Osteoblast (primary cell): ENCODE measurements around the gene ZNF529. TPM values are rescaled to one million over a fixed set of nuclear protein-coding genes. Genes with fewer than 3 reads are reported as not detected.

ENCODE experiments used
- DNase-seq: peaks from one replicate; pipeline ENCODE4 v3.0.0; 2011; ENCODE audit warnings: low spot score, mixed read lengths; ENCODE audit not compliant: insufficient read length; ENCODE audit errors: missing footprints
- H2AFZ ChIP-seq: 2 replicates; pipeline ENCODE4 v1.6.0; 2011; ENCODE audit warnings: mild to moderate bottlenecking, low read length
- H3K27ac ChIP-seq: 2 replicates; pipeline ENCODE4 v1.5.1; 2011; ENCODE audit warnings: mild to moderate bottlenecking, low read depth, low read length, moderate library complexity
- H3K27me3 ChIP-seq: 2 replicates; pipeline ENCODE4 v1.6.0; 2012; ENCODE audit warnings: mild to moderate bottlenecking, control low read depth, inconsistent platforms, low read length, moderate library complexity; ENCODE audit not compliant: insufficient read depth
- H3K36me3 ChIP-seq: 2 replicates; pipeline ENCODE4 v1.5.1; 2011; ENCODE audit warnings: mild to moderate bottlenecking, low read length, control low read depth, moderate library complexity; ENCODE audit not compliant: insufficient read depth
- H3K4me1 ChIP-seq: 2 replicates; pipeline ENCODE4 v1.5.1; 2011; ENCODE audit warnings: mild to moderate bottlenecking, low read length, control low read depth, moderate library complexity; ENCODE audit not compliant: insufficient read depth
- H3K4me2 ChIP-seq: 2 replicates; pipeline ENCODE4 v1.6.0; 2011; ENCODE audit warnings: mild to moderate bottlenecking, low read length; ENCODE audit not compliant: insufficient read depth
- H3K4me3 ChIP-seq: fragments of 200-600 bp; sonication (generic); 3 replicates; pipeline ENCODE4 v1.5.1; 2012; ENCODE audit warnings: mild to moderate bottlenecking, low read length, inconsistent platforms; ENCODE audit not compliant: insufficient read depth
- H3K79me2 ChIP-seq: 2 replicates; pipeline ENCODE4 v1.6.0; 2012; ENCODE audit warnings: mild to moderate bottlenecking, low read length, control low read depth, inconsistent platforms; ENCODE audit not compliant: insufficient read depth
- H3K9me3 ChIP-seq: 2 replicates; pipeline ENCODE4 v1.5.1; 2011; ENCODE audit warnings: low read depth, low read length, control low read depth
- H4K20me1 ChIP-seq: 2 replicates; pipeline ENCODE4 v1.6.0; 2012; ENCODE audit warnings: mild to moderate bottlenecking, low read length, control low read depth; ENCODE audit not compliant: insufficient read depth
- CTCF ChIP-seq: IDR thresholded peaks from 2 replicates; pipeline ENCODE4 v1.5.1; 2011; ENCODE audit warnings: mild to moderate bottlenecking, low read depth, low read length, moderate library complexity; ENCODE audit errors: extremely low read depth
- total RNA-seq: library from RNA; depleted of rRNA; stranded (reverse); fragments of >200 nt; gene quantifications from 2 replicates; pipeline ENCODE4 v1.2.3, GENCODE V29; 2012

Gene ZNF529
- total RNA-seq, 1 donor: 11.9 TPM

- no peak overlapping the region for H2AFZ ChIP-seq
- no peak overlapping the region for H3K27ac ChIP-seq
- H3K36me3 ChIP-seq: peaks cover 66% of the 10 kb centered on the region
- no peaks in the 10 kb centered on the region for H3K27me3 ChIP-seq
- peaks cover 64% of the 10 kb centered on the region for H3K9me3 ChIP-seq
- no peak for TF ChIP-seq CTCF
- no peaks in the 10 kb centered on the region for H4K20me1 ChIP-seq
- H3K4me3 ChIP-seq: no peak overlapping the region
- no peak for DNase-seq
- H3K79me2 ChIP-seq: no peaks in the 10 kb centered on the region
- H3K4me2 ChIP-seq: no peak overlapping the region
- no peaks in the 10 kb centered on the region for H3K4me1 ChIP-seq
Measured at GRCh38 chr19:36547001-36547732, 25.9 kb downstream of the ZNF529 start.

GRCh38 chr19:36528921-36529518 is 44.1 kb downstream of the ZNF529 start:
- Histone ChIP-seq H3K27me3 (no peaks in the 10 kb centered on the region), H3K36me3 (peaks cover 8% of the 10 kb centered on the region), H3K9me3 (no peaks in the 10 kb centered on the region), H3K4me3 (peak overlapping the region; percentile 90), H4K20me1 (peaks cover 3% of the 10 kb centered on the region), H3K27ac (peak overlapping the region; percentile 72), H3K4me2 (peak overlapping the region; percentile 96), H3K79me2 (peaks cover 45% of the 10 kb centered on the region), H3K4me1 (peaks cover 15% of the 10 kb centered on the region), H2AFZ (peak overlapping the region; percentile 100)
- TF ChIP-seq CTCF: no peak
- peak; percentile 63 for DNase-seq

- peaks cover 45% of the 10 kb centered on the region for H3K79me2 ChIP-seq
- peak within 1 kb of the TSS; percentile 90 for H3K4me3 ChIP-seq
- peaks cover 15% of the 10 kb centered on the region for H3K4me1 ChIP-seq
- peaks cover 11% of the 10 kb centered on the region for H3K36me3 ChIP-seq
- peak within 1 kb of the TSS; percentile 96 for H3K4me2 ChIP-seq
- H4K20me1 ChIP-seq: peaks cover 3% of the 10 kb centered on the region
- peak within 1 kb of the TSS; percentile 72 for H3K27ac ChIP-seq
- peak within 1 kb of the TSS; percentile 100 for H2AFZ ChIP-seq
- no peak for TF ChIP-seq CTCF
- no peaks in the 10 kb centered on the region for H3K9me3 ChIP-seq
- H3K27me3 ChIP-seq: no peaks in the 10 kb centered on the region
- DNase-seq: peak; percentile 95
Measured at GRCh38 chr19:36528194-36528920, 44.7 kb downstream of the ZNF529 start, which contains the start of gene ZNF260. Gene ZNF260, minus strand, starts transcription at chr19:36528271. Its CDS starts 13,033 bp downstream, at chr19:36515238.

- Histone ChIP-seq H3K9me3 (no peaks in the 10 kb centered on the region), H4K20me1 (peaks cover 3% of the 10 kb centered on the region), H3K79me2 (peaks cover 49% of the 10 kb centered on the region), H3K27ac (peak overlapping the region; percentile 72), H3K27me3 (no peaks in the 10 kb centered on the region), H3K4me3 (peak overlapping the region; percentile 90), H2AFZ (peak overlapping the region; percentile 100), H3K4me2 (peak overlapping the region; percentile 96), H3K4me1 (peaks cover 15% of the 10 kb centered on the region), H3K36me3 (peaks cover 17% of the 10 kb centered on the region)
- no peak for TF ChIP-seq CTCF
- no peak for DNase-seq
Measured at GRCh38 chr19:36527873-36528193, 45.3 kb downstream of the ZNF529 start.
